WTC11 (cell line): Measurements from ENCODE around the gene SASS6. TPM values are rescaled to one million over a fixed set of nuclear protein-coding genes. Genes with fewer than 3 reads are reported as not detected.

ENCODE experiments used
- ATAC-seq: fragments of 200-7000 bp; cut with Tn5 transposase; 2 replicates; pipeline ENCODE4 v1.10.0; 2021; ENCODE audit warnings: mild to moderate bottlenecking, moderate library complexity
- CTCF ChIA-PET: fragments of 300-600 bp; sonication (Branson Sonifier 250); formaldehyde crosslinking; loops from one replicate; lab custom pipeline; 2021; ENCODE audit warnings: antibody characterized with exemption; lab: Charles Lee
- POLR2A ChIA-PET: fragments of 350-600 bp; sonication (Branson Sonifier 250); formaldehyde crosslinking; loops from one replicate; lab custom pipeline; 2021; ENCODE audit warnings: antibody characterized with exemption; lab: Charles Lee
- DNase-seq: peaks from one replicate; pipeline ENCODE4 v3.0.0; 2021; ENCODE audit warnings: low spot score
- H3K27ac Mint-ChIP-seq: 2 replicates; pipeline ENCODE4 v1.8.0; 2021; ENCODE audit warnings: mixed read lengths
- H3K27me3 Mint-ChIP-seq: 2 replicates; pipeline ENCODE4 v1.8.0; 2021; ENCODE audit warnings: low read depth, mild to moderate bottlenecking, moderate library complexity, mixed read lengths
- H3K36me3 Mint-ChIP-seq: 2 replicates; pipeline ENCODE4 v1.8.0; 2021; ENCODE audit warnings: mixed read lengths
- H3K4me1 Mint-ChIP-seq: 2 replicates; pipeline ENCODE4 v1.8.0; 2022; ENCODE audit warnings: mixed read lengths
- H3K4me3 Mint-ChIP-seq: 2 replicates; pipeline ENCODE4 v1.8.0; 2021; ENCODE audit warnings: mild to moderate bottlenecking, moderate library complexity, mixed read lengths
- H3K9me3 Mint-ChIP-seq: 2 replicates; pipeline ENCODE4 v1.8.0; 2021; ENCODE audit warnings: mixed read lengths
- ATF2 ChIP-seq: sonication (generic); formaldehyde crosslinking; IDR thresholded peaks from 2 replicates; pipeline ENCODE4 v1.8.1; 2022; ENCODE audit warnings: low read depth, missing genetic modification reagents, borderline replicate concordance
- ATF6 ChIP-seq: sonication (generic); formaldehyde crosslinking; IDR thresholded peaks from 2 replicates; pipeline ENCODE4 v1.8.1; 2023; ENCODE audit warnings: mild to moderate bottlenecking, missing genetic modification reagents
- CBFB ChIP-seq: sonication (generic); formaldehyde crosslinking; IDR thresholded peaks from 2 replicates; pipeline ENCODE4 v1.8.1; 2022; ENCODE audit warnings: mild to moderate bottlenecking, low read depth, missing genetic modification reagents
- CTCF ChIP-seq: fragments of 200-600 bp; IDR thresholded peaks from 2 replicates; pipeline ENCODE4 v1.8.0; 2022; ENCODE audit warnings: antibody characterized with exemption
- EMX1 ChIP-seq: fragments of 250-450 bp; sonication (Bioruptor Pico); IDR thresholded peaks from 2 replicates; pipeline ENCODE4 v1.8.0; 2021; ENCODE audit warnings: mild to moderate bottlenecking
- GABPB1 ChIP-seq: sonication (generic); formaldehyde crosslinking; IDR thresholded peaks from 2 replicates; pipeline ENCODE4 v1.8.1; 2023; ENCODE audit warnings: mild to moderate bottlenecking, missing genetic modification reagents
- GTF2I ChIP-seq: fragments of 250-450 bp; sonication (Bioruptor Pico); conservative IDR thresholded peaks from 2 replicates; pipeline ENCODE4 v1.4.0; 2021; ENCODE audit warnings: mild to moderate bottlenecking
- HMGA2 ChIP-seq: fragments of 250-450 bp; sonication (Bioruptor Pico); IDR thresholded peaks from 2 replicates; pipeline ENCODE4 v1.4.0; 2021; ENCODE audit warnings: mild to moderate bottlenecking, moderate library complexity
- KAT7 ChIP-seq: sonication (generic); formaldehyde crosslinking; IDR thresholded peaks from 2 replicates; pipeline ENCODE4 v1.8.1; 2023; ENCODE audit warnings: missing genetic modification reagents, mild to moderate bottlenecking, borderline replicate concordance
- MXD4 ChIP-seq: fragments of 250-450 bp; sonication (Bioruptor Pico); IDR thresholded peaks from 2 replicates; pipeline ENCODE4 v1.8.0; 2021; ENCODE audit warnings: mild to moderate bottlenecking, moderate library complexity, borderline replicate concordance
- RELA ChIP-seq: sonication (generic); formaldehyde crosslinking; IDR thresholded peaks from 2 replicates; pipeline ENCODE4 v1.8.1; 2022; ENCODE audit warnings: missing genetic modification reagents, mild to moderate bottlenecking, borderline replicate concordance
- SMAD4 ChIP-seq: sonication (generic); formaldehyde crosslinking; IDR thresholded peaks from 2 replicates; pipeline ENCODE4 v1.8.0; 2022; ENCODE audit warnings: mild to moderate bottlenecking, missing genetic modification reagents
- SP1 ChIP-seq: sonication (generic); formaldehyde crosslinking; conservative IDR thresholded peaks from 2 replicates; pipeline ENCODE4 v1.8.1; 2022; ENCODE audit warnings: missing genetic modification reagents
- ZNF317 ChIP-seq: sonication (generic); formaldehyde crosslinking; IDR thresholded peaks from 2 replicates; pipeline ENCODE4 v1.8.1; 2023; ENCODE audit warnings: low read depth, mild to moderate bottlenecking, moderate library complexity, missing genetic modification reagents, borderline replicate concordance
- total RNA-seq: library from RNA; stranded (reverse); gene quantifications from 3 replicates; pipeline ENCODE4 v1.2.3, GENCODE V29; 2021
- TF ChIP-seq, protein P1 (sequence below): fragments of 250-450 bp; sonication (Bioruptor Pico); conservative IDR thresholded peaks from 2 replicates; pipeline ENCODE4 v1.9.0; 2021; ENCODE audit warnings: mild to moderate bottlenecking

The SASS6 gene
- total RNA-seq, 1 experiment from 2014 or later: 13.6 TPM

- CTCF ChIA-PET: no interaction called here
- TF ChIP-seq HMGA2 (no peak), MXD4 (CRISPR knock-in tag) (no peak)
- POLR2A ChIA-PET: no interaction called here
These were observed 23.1 kb downstream of the SASS6 start for GRCh38 chr1:100109554-100110066.

GRCh38 chr1:100107696-100108095, 25.0 kb downstream of the SASS6 start:
- Mint-ChIP-seq H3K9me3 (no peaks in the 10 kb centered on the region), H3K27me3 (no peaks in the 10 kb centered on the region), H3K27ac (no peak overlapping the region), H3K36me3 (peaks cover 35% of the 10 kb centered on the region), H3K4me1 (no peaks in the 10 kb centered on the region), H3K4me3 (no peak overlapping the region)
- DNase-seq: no peak
- ChIA-PET CTCF (no interaction called here), POLR2A (no interaction called here)
- ATAC-seq: no peak
- no peak for TF ChIP-seq SP1 (CRISPR knock-in tag)

More at GRCh38 chr1:100109554-100110066, 23.1 kb downstream of the SASS6 start:
- Mint-ChIP-seq H3K27ac (no peak overlapping the region), H3K9me3 (peaks cover 9% of the 10 kb centered on the region; the same call in 1 of the 2 replicates), H3K36me3 (peaks cover 30% of the 10 kb centered on the region), H3K4me3 (no peak overlapping the region), H3K27me3 (no peaks in the 10 kb centered on the region), H3K4me1 (no peaks in the 10 kb centered on the region)
- no peak for ATAC-seq
- DNase-seq: no peak

DNA sequence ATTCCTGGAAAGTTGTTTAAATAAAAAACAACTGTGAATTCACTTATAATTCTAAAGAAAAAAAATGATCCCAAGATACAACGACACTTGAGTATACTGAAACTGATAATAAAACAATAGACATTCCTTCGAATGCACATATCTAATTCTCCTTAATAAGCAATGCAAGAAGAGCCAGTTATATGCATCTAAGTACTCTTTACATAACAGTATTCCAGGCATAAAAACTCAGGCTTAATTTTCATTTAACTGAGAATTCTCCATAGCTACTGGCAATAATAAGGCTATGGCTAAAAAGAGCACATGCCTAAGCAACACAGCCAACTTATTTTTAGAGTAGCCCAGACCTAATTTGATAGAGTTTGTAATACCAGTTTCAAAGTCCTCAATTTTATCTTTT, 31.2 kb downstream of the SASS6 start:
- no peaks in the 10 kb centered on the region for H3K4me1 Mint-ChIP-seq
- no peak for TF ChIP-seq KAT7 (CRISPR knock-in tag)
- ChIA-PET CTCF (no interaction called here), POLR2A (no interaction called here)
- H3K27me3 Mint-ChIP-seq: no peaks in the 10 kb centered on the region
- H3K36me3 Mint-ChIP-seq: peaks cover 65% of the 10 kb centered on the region
- DNase-seq (no peak), ATAC-seq (no peak)
- no peaks in the 10 kb centered on the region for H3K9me3 Mint-ChIP-seq
- no peak overlapping the region for H3K27ac Mint-ChIP-seq
- H3K4me3 Mint-ChIP-seq: no peak overlapping the region

GRCh38 chr1:100100202-100100601, 32.5 kb downstream of the SASS6 start:
- Mint-ChIP-seq H3K9me3 (peaks cover 6% of the 10 kb centered on the region), H3K27me3 (no peaks in the 10 kb centered on the region), H3K4me1 (no peaks in the 10 kb centered on the region), H3K36me3 (peaks cover 72% of the 10 kb centered on the region)
- POLR2A ChIA-PET: interaction anchor here (0.6 kb wide), 1 partner anchor 29 kb away, joined by 7 read pairs; no protein-coding TSS in a partner anchor
- TF ChIP-seq GABPB1 (CRISPR knock-in tag): no peak
- TF ChIP-seq, protein P1, sequence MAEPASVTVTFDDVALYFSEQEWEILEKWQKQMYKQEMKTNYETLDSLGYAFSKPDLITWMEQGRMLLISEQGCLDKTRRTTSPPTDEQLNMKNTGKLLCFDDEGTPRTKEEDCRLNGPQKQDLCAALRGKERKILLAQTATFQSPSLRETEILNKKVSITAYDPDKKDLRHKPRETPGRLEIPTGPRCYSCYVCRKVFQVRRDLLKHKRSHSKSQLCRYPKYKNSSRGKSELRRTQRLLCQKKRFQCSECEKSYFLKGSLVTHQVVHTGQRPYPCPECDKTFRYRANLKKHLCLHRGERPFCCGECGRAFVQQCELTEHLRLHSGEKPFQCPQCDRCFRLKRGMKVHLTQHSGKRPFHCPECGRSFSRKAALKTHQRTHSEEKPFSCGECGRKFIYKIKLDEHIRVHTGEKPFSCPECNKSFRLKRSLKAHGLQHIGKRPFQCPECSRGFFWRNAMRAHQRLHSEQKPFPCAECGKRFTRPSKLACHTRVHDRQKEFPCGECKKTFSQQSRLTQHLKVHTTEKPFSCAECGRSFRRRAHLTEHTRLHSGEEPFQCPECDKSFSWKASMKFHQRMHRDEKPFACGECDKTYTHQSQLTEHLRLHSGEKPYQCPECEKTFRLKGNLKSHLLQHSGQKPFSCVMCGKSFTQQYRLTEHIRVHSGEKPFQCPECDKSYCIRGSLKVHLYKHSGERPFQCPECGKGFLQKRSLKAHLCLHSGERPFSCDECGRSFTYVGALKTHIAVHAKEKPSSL (CRISPR knock-in tag): no peak
- TF ChIP-seq CBFB (CRISPR knock-in tag): no peak
- TF ChIP-seq SMAD4: no peak
- TF ChIP-seq RELA (CRISPR knock-in tag): no peak
- TF ChIP-seq GTF2I (CRISPR knock-in tag): no peak
- no peak for TF ChIP-seq CTCF
- no peak for TF ChIP-seq EMX1 (CRISPR knock-in tag)
- TF ChIP-seq ZNF317: no peak
- TF ChIP-seq, all 79 proteins: peak for 0
- CTCF ChIA-PET: no interaction called here
- ATAC-seq (no peak), DNase-seq (no peak)
- H3K4me3 Mint-ChIP-seq: no peak overlapping the region
- no peak overlapping the region for H3K27ac Mint-ChIP-seq

DNA sequence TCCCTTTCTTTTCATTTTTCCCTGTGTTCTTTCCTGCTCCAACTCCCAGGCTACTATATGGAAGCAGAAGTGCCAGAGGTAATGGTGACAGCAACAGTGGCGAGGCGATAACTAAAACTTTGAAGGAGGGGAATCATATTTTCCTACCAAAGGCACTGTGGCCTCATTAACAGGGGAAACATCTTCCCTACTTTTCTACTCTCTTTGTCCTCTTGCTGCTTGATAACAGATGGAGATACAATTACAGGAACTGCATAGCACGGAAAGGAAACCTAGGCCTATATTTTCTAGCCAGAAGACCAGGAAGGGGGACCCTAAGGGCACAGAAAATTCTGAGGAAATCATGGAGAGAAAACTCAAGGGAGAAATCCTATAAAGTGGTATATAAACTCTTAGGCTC, 42.3 kb downstream of the SASS6 start:
- no peaks in the 10 kb centered on the region for H3K9me3 Mint-ChIP-seq
- no peak overlapping the region for H3K4me3 Mint-ChIP-seq
- no peak overlapping the region; the same call in 1 of the 2 replicates for H3K27ac Mint-ChIP-seq
- ATAC-seq: no peak
- POLR2A ChIA-PET: no interaction called here
- CTCF ChIA-PET: no interaction called here
- H3K4me1 Mint-ChIP-seq: no peaks in the 10 kb centered on the region
- H3K36me3 Mint-ChIP-seq: peaks cover 15% of the 10 kb centered on the region
- DNase-seq: no peak
- H3K27me3 Mint-ChIP-seq: no peaks in the 10 kb centered on the region
- TF ChIP-seq ATF2 (CRISPR knock-in tag) (no peak), ATF6 (CRISPR knock-in tag) (no peak)
